Peyer's patch (tissue), 4 donors: ENCODE results near the gene SLC35G6. TPM values are rescaled to one million over a fixed set of nuclear protein-coding genes. Genes with fewer than 3 reads are reported as not detected.

Experiments used
- DNase-seq, 3 donors: peaks; one replicate each; pipeline ENCODE4 v3.0.0-alpha.2; 2017 to 2019
- H3K27ac ChIP-seq, 4 donors: fragments of 200-600 bp; sonication (generic); one replicate each; pipeline ENCODE4 v1.5.1; 2016 to 2019
- H3K27me3 ChIP-seq, 2 donors: fragments of 200-600 bp; sonication (generic); one replicate each; pipeline ENCODE4 v1.5.1; 2019
- H3K36me3 ChIP-seq, 3 donors: fragments of 200-600 bp; sonication (generic); one replicate each; pipeline ENCODE4 v1.5.1; 2016 to 2019
- H3K4me1 ChIP-seq, 4 donors: fragments of 200-600 bp; sonication (generic); one replicate each; pipeline ENCODE4 v1.5.1; 2016 to 2019
- H3K4me3 ChIP-seq, 4 donors: fragments of 200-600 bp; sonication (generic); 1 replicate in 3 of 4; 2 replicates in 1 of 4; pipeline ENCODE4 v1.5.1; 2016 to 2019; ENCODE audit warnings: mild to moderate bottlenecking in 1 of 4
- H3K9me3 ChIP-seq, 4 donors: fragments of 200-600 bp; sonication (generic); one replicate each; pipeline ENCODE4 v1.5.1; 2016 to 2019; ENCODE audit warnings: mild to moderate bottlenecking in 1 of 4
- CTCF ChIP-seq, 6 experiments: fragments of 450-650 bp in 4 of 6; fragments of 200-600 bp in 2 of 6; sonication (generic) in 1 of 6; IDR thresholded peaks; one replicate each; pipeline ENCODE4 v1.5.1; 2017 to 2019; ENCODE audit warnings: antibody characterized with exemption in 6 of 6, mild to moderate bottlenecking in 3 of 6, moderate library complexity in 1 of 6
- POLR2A ChIP-seq, 2 donors: fragments of 450-650 bp; IDR thresholded peaks; one replicate each; pipeline ENCODE4 v1.5.1; 2017; ENCODE audit warnings: antibody characterized with exemption in 2 of 2, mild to moderate bottlenecking in 2 of 2, moderate library complexity in 2 of 2
- total RNA-seq, 4 donors: library from RNA; depleted of rRNA; stranded (reverse); fragments of >200 nt; gene quantifications; one replicate each; pipeline ENCODE4 v1.1.0, GENCODE V29; 2016

Gene SLC35G6
- total RNA-seq, 4 donors from 2014 or later = not detected

GRCh38 chr17:7508846-7509245 is 27.6 kb downstream of the SLC35G6 start:
- Histone ChIP-seq H3K27me3 (no peaks in the 10 kb centered on the region), H3K27ac (no peak overlapping the region), H3K9me3 (no peaks in the 10 kb centered on the region), H3K4me1 (no peaks in the 10 kb centered on the region), H3K36me3 (peaks cover 0 to 100% (median under 1%) of the 10 kb centered on the region in 3 donors), H3K4me3 (no peak overlapping the region)
- DNase-seq = peak in 1 of 3 donors; percentile 30
- TF ChIP-seq CTCF (IDR thresholded peaks at IDR 0.05) (no peak), POLR2A (IDR thresholded peaks at IDR 0.05) (no peak)

- Histone ChIP-seq H3K36me3 (peaks cover 0 to 95% (median 0%) of the 10 kb centered on the region in 3 donors), H3K9me3 (no peaks in the 10 kb centered on the region), H3K27ac (no peak overlapping the region), H3K4me3 (no peak overlapping the region), H3K4me1 (no peaks in the 10 kb centered on the region), H3K27me3 (no peaks in the 10 kb centered on the region)
- DNase-seq = peak in 1 of 3 donors; percentile 41
- TF ChIP-seq CTCF (IDR thresholded peaks at IDR 0.05) (no peak), POLR2A (IDR thresholded peaks at IDR 0.05) (no peak)
These were observed 28.7 kb downstream of the SLC35G6 start for GRCh38 chr17:7509937-7510336.

- peak in 1 of 3 donors; percentile 34 for DNase-seq
- Histone ChIP-seq H3K27me3 (no peaks in the 10 kb centered on the region), H3K4me3 (no peak overlapping the region), H3K36me3 (peaks cover 0 to 83% (median 0%) of the 10 kb centered on the region in 3 donors), H3K27ac (no peak overlapping the region), H3K4me1 (peaks cover 0 to 7% (median 0%) of the 10 kb centered on the region in 4 donors), H3K9me3 (no peaks in the 10 kb centered on the region)
- TF ChIP-seq CTCF (IDR thresholded peaks at IDR 0.05) (no peak), POLR2A (IDR thresholded peaks at IDR 0.05) (no peak)
These were observed 29.9 kb downstream of the SLC35G6 start for GRCh38 chr17:7511108-7511507.

- no peaks in the 10 kb centered on the region for H3K9me3 ChIP-seq
- no peak overlapping the region for H3K4me3 ChIP-seq
- no peak for DNase-seq
- peaks cover 0 to 73% (median 0%) of the 10 kb centered on the region in 3 donors for H3K36me3 ChIP-seq
- H3K27me3 ChIP-seq = no peaks in the 10 kb centered on the region
- no peak for TF ChIP-seq POLR2A (IDR thresholded peaks at IDR 0.05)
- TF ChIP-seq CTCF (IDR thresholded peaks at IDR 0.05) = no peak
- H3K27ac ChIP-seq = no peak overlapping the region
- H3K4me1 ChIP-seq = peaks cover 0 to 7% (median 0%) of the 10 kb centered on the region in 4 donors
These were observed 30.9 kb downstream of the SLC35G6 start for GRCh38 chr17:7512105-7512504.

GRCh38 chr17:7512824-7513540 is 31.7 kb downstream of the SLC35G6 start:
- DNase-seq = no peak
- Histone ChIP-seq H3K36me3 (peaks cover 0 to 64% (median 0%) of the 10 kb centered on the region in 3 donors), H3K27ac (no peak overlapping the region), H3K4me1 (peaks cover 0 to 7% (median 0%) of the 10 kb centered on the region in 4 donors), H3K9me3 (no peaks in the 10 kb centered on the region), H3K27me3 (no peaks in the 10 kb centered on the region), H3K4me3 (no peak overlapping the region)
- TF ChIP-seq POLR2A (IDR thresholded peaks at IDR 0.05) = no peak
- no peak for TF ChIP-seq CTCF (IDR thresholded peaks at IDR 0.05)
